Fibroblast of skin of back (primary cell): ENCODE measurements around the gene SP5.
"Not testable (repeated sequence)": the region's sequence is repeated elsewhere in the genome, so short reads cannot be mapped to it uniquely, and the experiment has no call there.

Experiments
- DNase-seq: peaks from one replicate; pipeline ENCODE4 v3.0.0-alpha.2; 2013

The SP5 gene

GRCh38 chr2:170711196-170711773 is 3.9 kb upstream of the SP5 start:
- no peak for DNase-seq

GRCh38 chr2:170711774-170712652 is 3.1 kb upstream of the SP5 start:
- no peak for DNase-seq

- DNase-seq = no peak
Observed at GRCh38 chr2:170712653-170713542, 2.2 kb upstream of the SP5 start.

DNA sequence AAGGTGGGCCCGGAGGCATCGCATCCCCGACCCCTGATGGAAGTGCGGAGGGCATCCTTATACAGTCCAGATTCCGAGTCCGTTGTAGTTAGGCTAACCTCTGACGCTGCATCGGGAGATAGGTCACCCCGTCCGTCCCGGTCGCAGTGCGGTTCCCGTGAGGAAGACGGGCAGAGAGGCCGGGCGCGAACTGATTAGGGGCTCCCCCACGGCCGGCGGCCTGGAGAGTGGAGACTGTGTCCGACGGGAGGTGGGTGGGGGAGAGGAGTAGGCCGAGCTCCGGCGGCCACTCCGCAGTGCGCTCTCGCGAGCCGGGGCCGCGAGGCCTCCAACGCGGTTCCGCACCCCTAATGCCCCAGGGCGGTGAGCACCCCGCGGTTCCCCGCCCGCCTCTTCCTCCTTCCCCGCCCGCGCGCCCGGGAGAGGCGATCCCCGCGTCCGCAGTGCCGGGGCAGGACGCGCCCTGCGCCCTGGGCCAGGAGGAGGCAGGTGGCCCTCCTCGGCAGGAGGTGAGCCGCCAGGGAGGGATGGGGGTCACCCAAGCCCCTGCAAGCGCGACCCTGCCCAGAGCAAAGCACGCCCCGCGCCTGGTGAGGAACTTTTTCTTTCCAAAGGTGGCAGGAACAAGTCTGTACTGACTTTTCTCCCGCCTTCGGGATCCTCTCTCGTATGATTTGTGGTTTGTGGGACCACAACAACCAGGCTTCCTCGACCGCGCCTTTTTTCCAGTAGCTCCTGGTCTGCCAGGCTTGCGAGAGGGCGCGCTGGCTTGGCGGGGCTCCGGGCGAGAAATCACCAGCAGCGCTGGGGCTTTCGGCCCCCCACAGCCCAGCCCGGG is 1.4 kb upstream of the SP5 start:
- no peak for DNase-seq

DNA sequence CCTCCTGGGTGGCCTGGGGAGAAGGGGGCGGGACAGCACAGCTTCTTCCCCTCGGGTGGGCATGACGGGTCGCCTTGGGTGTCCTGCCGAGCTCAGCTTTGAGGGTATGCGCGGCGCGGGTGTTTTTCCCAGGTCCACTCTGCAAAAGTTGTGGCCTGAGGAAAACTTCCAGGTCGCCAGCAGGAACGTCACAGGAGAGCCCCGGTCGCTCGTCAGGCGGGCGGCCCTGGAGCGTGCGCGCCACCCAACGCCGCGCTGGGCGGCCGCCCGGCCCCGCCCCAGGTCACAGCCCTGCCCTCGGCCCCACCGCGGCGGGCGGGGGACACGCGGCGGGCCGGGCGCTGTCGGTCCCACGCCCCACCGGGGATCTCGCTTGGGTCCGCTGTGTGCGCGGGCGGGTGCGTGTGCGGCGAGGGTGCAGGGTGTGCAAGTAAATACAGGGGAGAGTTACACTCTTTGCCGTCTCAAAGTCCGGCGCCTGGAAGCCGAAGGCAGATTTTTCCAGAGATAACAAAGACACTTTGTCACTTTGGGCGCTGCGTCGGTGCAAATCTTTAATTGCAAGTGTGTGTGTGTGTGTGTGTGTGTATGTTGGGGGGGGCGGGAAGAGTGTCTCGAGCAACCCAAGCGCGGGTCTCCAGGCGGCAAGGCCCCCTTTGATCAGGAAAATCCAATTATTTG is 616 bp upstream of the SP5 start:
- no peak for DNase-seq

- no peak for DNase-seq
Observed at GRCh38 chr2:170715932-170716777, 1.0 kb downstream of the SP5 start.

DNA sequence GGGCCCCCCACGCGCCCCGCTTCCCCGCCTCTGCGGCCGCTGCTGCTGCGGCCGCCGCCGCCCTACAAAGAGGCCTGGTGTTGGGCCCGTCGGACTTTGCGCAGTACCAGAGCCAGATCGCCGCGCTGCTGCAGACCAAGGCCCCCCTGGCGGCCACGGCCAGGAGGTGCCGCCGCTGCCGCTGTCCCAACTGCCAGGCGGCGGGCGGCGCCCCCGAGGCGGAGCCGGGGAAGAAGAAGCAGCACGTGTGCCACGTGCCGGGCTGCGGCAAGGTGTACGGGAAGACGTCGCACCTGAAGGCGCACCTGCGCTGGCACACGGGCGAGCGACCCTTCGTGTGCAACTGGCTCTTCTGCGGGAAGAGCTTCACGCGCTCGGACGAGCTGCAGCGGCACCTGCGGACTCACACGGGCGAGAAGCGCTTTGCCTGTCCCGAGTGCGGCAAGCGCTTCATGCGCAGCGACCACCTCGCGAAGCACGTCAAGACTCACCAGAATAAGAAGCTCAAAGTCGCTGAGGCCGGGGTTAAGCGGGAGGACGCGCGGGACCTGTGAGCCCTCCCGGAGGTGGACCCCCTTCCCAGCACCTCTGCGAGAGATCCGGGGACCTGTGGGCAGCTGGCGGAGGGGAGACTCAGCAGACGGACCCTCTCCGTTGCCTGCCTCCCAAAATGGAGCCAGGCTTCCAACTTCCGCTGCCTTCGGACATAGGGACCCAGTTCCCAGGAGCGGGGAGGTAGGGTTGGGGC is 1.9 kb downstream of the SP5 start:
- DNase-seq = peak; percentile 45

DNA sequence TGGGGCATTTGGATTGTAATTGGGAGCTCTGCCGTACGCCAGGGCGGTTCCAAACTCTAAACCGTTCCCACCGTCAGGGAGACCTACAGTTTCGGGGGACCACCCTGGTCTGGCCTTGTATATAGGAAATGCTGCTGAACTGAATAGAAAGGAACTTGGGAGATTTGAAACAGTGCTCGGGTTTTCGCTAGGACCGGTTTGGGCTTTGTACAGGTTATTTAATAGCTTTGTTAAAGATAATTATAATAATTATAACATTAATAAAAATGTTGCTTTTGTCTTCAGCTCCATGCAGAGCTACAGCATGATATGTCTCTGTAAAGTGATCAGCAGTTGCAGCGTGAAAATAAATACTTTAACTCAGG is 2.4 kb downstream of the SP5 start:
- DNase-seq = no peak

GRCh38 chr2:170717991-170718589 is 3.0 kb downstream of the SP5 start:
- no peak for DNase-seq

- no peak for DNase-seq
Observed at GRCh38 chr2:170719810-170720209, 4.7 kb downstream of the SP5 start.

GRCh38 chr2:170721678-170722077 is 6.5 kb downstream of the SP5 start:
- DNase-seq = no peak

DNA sequence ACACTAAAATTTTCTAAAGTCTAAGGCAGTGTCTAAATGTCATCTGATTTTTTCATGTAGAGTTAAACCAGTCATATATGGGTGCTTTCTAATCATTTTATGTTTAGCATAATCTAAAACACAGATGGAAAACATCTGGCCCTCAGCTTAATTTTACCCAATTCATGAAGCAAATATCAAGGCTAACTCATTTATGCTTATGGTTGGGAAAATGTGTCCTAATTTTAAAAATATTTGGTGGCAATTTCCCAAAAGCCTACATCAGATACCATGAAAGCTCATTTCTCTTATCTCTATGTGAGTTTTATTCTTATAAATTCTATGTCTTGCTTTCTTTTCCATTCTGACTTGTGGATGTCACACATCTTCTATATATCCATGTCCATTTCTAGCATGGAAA is 7.2 kb downstream of the SP5 start:
- DNase-seq = no peak

DNA sequence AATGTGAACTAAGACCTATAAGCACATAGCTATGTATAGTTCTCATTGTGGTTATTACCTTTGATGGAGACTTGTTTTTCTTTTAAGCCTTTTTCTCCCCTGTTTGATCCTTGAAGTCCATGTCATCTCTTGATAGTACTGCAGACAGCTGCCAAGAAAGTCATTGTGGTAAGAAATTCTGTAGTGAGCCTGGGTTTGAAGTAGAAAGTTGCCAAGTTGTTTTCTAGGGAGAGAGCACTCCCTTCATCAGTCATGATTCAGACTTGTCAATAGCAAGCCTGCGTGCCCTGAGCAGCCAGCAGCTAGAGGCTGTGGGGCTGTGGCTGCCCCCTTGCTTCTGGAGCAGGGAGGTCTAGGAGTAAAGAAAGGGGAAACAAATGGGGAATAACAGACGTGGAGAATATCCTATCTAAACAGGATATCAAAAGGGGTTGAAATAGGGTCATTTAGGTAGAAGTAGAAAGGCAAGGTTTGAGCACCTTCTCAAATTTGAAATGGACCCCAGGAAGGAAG is 8.4 kb downstream of the SP5 start:
- no peak for DNase-seq

DNA sequence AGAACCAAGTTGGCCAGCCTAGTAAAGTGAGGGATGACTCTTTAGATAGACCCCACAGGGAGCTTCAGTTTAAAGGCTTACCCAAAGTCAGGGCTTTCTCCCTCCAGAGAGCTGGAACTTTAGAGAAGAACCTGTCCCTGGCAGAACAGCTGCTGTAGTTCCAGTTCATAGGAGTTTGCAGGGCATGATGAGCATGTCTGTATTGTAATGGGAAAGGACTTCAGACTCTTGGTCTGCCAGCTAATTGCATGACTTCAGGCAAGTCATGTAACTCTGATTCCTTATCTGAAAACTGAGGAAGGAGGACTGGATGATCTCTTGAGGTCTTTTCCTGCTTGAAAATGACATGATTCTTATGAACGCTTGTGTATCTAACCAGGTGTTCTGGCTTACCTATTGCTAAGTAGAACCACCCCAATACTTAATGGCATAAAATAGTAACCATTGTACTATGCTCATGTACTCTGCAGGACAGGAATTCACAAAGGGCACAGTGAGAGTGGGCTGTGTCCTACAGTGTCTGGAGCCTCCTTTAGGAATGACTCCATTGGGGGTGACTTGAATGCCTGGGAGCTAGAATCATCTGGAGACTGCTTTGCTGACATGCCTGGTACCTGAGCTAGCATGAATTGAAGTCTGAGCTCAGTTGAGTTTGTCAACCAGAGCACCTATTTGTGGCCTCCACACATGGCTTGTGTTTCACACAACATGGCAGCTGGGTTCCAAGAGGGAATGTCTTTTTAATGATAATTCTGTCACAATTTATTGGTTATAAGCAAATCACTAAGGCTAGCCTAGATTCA is 18.9 kb downstream of the SP5 start:
- DNase-seq = no peak

DNA sequence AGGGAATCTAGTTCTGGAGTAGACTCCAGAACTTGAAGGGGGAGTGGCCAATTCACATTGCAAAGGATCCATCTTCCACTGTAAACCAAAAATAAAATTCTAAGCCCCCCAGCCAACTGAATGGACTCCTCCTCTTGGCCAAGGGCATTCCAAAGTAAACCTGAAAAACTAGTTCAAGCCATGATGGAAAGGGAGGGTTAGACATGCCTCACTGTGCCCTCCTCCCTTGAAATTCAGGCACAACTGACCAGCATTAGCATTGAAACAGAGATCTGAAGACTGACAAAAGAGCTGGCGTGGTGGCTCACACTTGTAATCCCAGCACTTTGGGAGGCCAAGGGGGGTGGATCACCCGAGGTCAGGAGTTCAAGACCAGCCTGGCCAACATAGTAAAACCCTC is 19.5 kb downstream of the SP5 start:
- not testable (repeated sequence) for DNase-seq

- no peak for DNase-seq
Observed at GRCh38 chr2:170736628-170737027, 21.5 kb downstream of the SP5 start.

GRCh38 chr2:170737406-170737805 is 22.3 kb downstream of the SP5 start:
- no peak for DNase-seq

DNA sequence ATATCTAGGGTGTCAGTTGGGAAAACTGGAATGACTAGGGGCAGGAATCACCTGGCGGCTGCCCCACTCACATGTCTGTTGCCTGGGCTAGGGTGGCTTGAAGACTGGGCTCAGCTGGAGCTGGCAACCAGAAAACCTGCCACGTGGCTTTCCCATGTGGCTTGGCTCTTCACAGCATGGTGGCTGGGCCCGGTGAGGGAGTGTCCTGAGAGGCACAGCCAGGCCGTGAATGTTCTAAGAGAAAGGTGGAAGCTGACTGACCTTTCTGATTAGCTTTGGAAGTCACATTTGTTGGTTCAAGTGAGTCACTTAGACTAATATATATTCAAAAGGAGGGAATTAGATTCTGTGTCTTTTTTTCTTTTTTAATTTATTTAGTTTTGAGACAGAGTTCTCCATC is 22.7 kb downstream of the SP5 start:
- DNase-seq = no peak

DNA sequence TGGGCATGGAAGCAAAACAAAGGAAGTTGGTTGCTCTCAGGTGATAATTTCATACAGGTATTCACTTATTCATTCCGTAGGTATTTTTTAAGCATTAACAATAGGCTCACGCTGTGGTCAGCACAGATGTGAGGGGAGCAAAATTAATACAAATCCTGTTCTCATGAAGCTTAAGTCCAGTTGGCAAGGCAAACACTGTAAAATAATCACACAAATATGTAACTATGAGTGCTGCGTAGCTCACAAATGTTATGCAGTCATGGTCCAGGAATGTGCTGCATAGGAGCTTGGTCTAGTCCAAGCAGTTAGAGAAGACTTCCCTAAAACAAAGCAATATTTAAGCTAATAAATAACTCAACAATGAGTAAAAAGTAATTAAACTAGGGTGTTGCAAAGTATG is 23.9 kb downstream of the SP5 start:
- DNase-seq = peak; percentile 97
